Esophagus squamous epithelium (tissue), 5 donors: ENCODE measurements around the gene RTF2. TPM values are rescaled to one million over a fixed set of nuclear protein-coding genes. Genes with fewer than 3 reads are reported as not detected.

Source experiments
- DNase-seq: peaks from one replicate; lab custom pipeline; 2025; lab: John Stamatoyannopoulos, UW
- H3K27ac ChIP-seq, 4 donors: fragments of 200-600 bp; sonication (generic); one replicate each; pipeline ENCODE4 v1.5.1; 2016 to 2019; ENCODE audit warnings: mild to moderate bottlenecking in 1 of 4
- H3K27me3 ChIP-seq, 4 donors: fragments of 200-600 bp; sonication (generic); 1 replicate in 3 of 4; 2 replicates in 1 of 4; pipeline versions ENCODE4 v1.5.1 to v1.6.0; 2017 to 2021; ENCODE audit warnings: antibody characterized with exemption in 1 of 4
- H3K36me3 ChIP-seq, 3 donors: fragments of 200-600 bp; sonication (generic); one replicate each; pipeline ENCODE4 v1.5.1; 2016 to 2019
- H3K4me1 ChIP-seq, 3 donors: fragments of 200-600 bp; sonication (generic); one replicate each; pipeline ENCODE4 v1.5.1; 2017 to 2019
- H3K4me3 ChIP-seq, 4 donors: fragments of 200-600 bp; sonication (generic); 1 replicate in 3 of 4; 2 replicates in 1 of 4; pipeline ENCODE4 v1.5.1; 2016 to 2019; ENCODE audit warnings: mild to moderate bottlenecking in 2 of 4, moderate library complexity in 1 of 4
- H3K9me3 ChIP-seq, 3 donors: fragments of 200-600 bp; sonication (generic); one replicate each; pipeline ENCODE4 v1.5.1; 2016 to 2019
- POLR2A ChIP-seq, 4 donors: fragments of 450-650 bp; IDR thresholded peaks; one replicate each; pipeline ENCODE4 v1.6.1; 2017; ENCODE audit warnings: antibody characterized with exemption in 4 of 4, mild to moderate bottlenecking in 4 of 4, moderate library complexity in 3 of 4
- WGBS, 2 donors: methylation state at CpG; one replicate each; pipeline ENCODE4 v1.1.5; 2018; 5-methylcytosine and 5-hydroxymethylcytosine counted together
- intact Hi-C: fragments of 100-400 bp; cut with DNase I; formaldehyde crosslinking; loops from one replicate; pipeline ENCODE4 v1.15.0; 2022
- total RNA-seq, 4 donors: library from RNA; depleted of rRNA; stranded (reverse); fragments of >200 nt; gene quantifications; one replicate each; pipeline ENCODE4 v1.1.0, GENCODE V29; 2016
- TF ChIP-seq, protein P1 (sequence below), 6 experiments: fragments of 450-650 bp in 4 of 6; fragments of 200-600 bp in 2 of 6; sonication (generic) in 2 of 6; IDR thresholded peaks; one replicate each; pipeline ENCODE4 v1.5.1; 2016 to 2019; ENCODE audit warnings: antibody characterized with exemption in 6 of 6, mild to moderate bottlenecking in 4 of 6, moderate library complexity in 4 of 6
- donor health status: DM: yes; HTN: yes; CAD: no.

Gene RTF2
- total RNA-seq, 4 donors from 2014 or later = 40.3 to 53.6 (median 44.7) TPM

GRCh38 chr20:56422824-56423189 lies 45.6 kb upstream of the RTF2 start:
- intact Hi-C loops = no loop called here
- Histone ChIP-seq H3K27ac (peak overlapping the region in 1 of 4 donors; percentile 27), H3K4me3 (no peak overlapping the region), H3K9me3 (no peaks in the 10 kb centered on the region), H3K27me3 (no peaks in the 10 kb centered on the region), H3K4me1 (peaks cover 0 to 29% (median 0%) of the 10 kb centered on the region in 3 donors), H3K36me3 (no peaks in the 10 kb centered on the region)
- 53 to 63% methylated on average over 3 to 4 of the region's 4 CpGs for WGBS, 2 donors
- DNase-seq = no peak
- TF ChIP-seq, protein P1, sequence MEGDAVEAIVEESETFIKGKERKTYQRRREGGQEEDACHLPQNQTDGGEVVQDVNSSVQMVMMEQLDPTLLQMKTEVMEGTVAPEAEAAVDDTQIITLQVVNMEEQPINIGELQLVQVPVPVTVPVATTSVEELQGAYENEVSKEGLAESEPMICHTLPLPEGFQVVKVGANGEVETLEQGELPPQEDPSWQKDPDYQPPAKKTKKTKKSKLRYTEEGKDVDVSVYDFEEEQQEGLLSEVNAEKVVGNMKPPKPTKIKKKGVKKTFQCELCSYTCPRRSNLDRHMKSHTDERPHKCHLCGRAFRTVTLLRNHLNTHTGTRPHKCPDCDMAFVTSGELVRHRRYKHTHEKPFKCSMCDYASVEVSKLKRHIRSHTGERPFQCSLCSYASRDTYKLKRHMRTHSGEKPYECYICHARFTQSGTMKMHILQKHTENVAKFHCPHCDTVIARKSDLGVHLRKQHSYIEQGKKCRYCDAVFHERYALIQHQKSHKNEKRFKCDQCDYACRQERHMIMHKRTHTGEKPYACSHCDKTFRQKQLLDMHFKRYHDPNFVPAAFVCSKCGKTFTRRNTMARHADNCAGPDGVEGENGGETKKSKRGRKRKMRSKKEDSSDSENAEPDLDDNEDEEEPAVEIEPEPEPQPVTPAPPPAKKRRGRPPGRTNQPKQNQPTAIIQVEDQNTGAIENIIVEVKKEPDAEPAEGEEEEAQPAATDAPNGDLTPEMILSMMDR (IDR thresholded peaks at IDR 0.05) = no peak
- TF ChIP-seq POLR2A (IDR thresholded peaks at IDR 0.05) = no peak

DNA sequence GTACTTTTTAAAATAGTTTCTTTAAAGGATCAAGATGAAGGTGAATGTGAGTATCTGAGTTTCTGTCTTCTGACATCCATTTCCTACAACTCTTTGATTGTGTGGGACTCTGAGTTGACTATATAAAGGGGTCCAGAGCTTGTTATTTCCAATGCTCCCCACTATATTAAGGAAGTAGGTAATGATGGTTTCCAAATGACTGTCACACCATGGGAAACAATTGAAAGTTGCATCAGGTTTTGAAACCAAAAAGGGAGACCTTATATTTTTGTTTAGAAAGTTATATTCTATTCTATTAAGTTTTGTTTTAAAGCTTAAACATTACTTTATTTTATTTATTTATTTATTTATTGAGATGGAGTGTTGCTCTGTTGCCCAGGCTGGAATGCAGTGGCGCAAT lies 45.2 kb upstream of the RTF2 start:
- 90 to 100% methylated on average over 1 of the region's 1 CpG for WGBS, 2 donors
- Histone ChIP-seq H3K36me3 (no peaks in the 10 kb centered on the region), H3K4me1 (peaks cover 0 to 28% (median under 1%) of the 10 kb centered on the region in 3 donors), H3K9me3 (no peaks in the 10 kb centered on the region), H3K27ac (no peak overlapping the region), H3K27me3 (no peaks in the 10 kb centered on the region), H3K4me3 (no peak overlapping the region)
- DNase-seq = no peak
- intact Hi-C loops = no loop called here
- TF ChIP-seq, protein P1 (IDR thresholded peaks at IDR 0.05) = no peak
- no peak for TF ChIP-seq POLR2A (IDR thresholded peaks at IDR 0.05)

DNA sequence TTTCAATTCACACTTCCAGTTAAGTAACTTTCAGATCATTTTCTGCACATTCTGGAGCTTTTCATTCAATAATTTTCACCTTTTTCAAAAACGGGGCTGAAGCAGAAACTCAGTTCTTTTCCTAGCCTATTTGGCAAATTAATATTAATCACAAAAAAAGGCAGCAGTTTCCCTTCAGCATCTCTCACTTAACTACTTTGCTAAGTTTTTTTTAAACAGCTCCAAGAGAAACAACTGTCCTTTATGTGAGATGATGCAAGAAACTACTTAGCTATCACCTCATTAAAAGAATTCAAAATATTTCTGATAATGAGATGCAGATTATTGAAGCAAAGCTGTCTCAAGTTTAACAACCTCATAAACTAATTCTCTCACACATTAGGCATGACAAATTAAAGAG lies 44.5 kb upstream of the RTF2 start:
- 21 to 35% methylated on average over 1 of the region's 1 CpG for WGBS, 2 donors
- peaks cover 6 to 28% (median 7%) of the 10 kb centered on the region in 3 donors for H3K4me1 ChIP-seq
- DNase-seq = no peak
- H3K36me3 ChIP-seq = no peaks in the 10 kb centered on the region
- no peaks in the 10 kb centered on the region for H3K27me3 ChIP-seq
- intact Hi-C loops = no loop called here
- H3K9me3 ChIP-seq = no peaks in the 10 kb centered on the region
- H3K27ac ChIP-seq = no peak overlapping the region
- H3K4me3 ChIP-seq = no peak overlapping the region
- TF ChIP-seq, protein P1 (IDR thresholded peaks at IDR 0.05) = no peak
- TF ChIP-seq POLR2A (IDR thresholded peaks at IDR 0.05) = no peak

- TF ChIP-seq, protein P1 (IDR thresholded peaks at IDR 0.05) = no peak
- no peak for TF ChIP-seq POLR2A (IDR thresholded peaks at IDR 0.05)
- DNase-seq = no peak
- WGBS, 2 donors = 100% methylated on average over 1 of the region's 1 CpG; no CpG with 5 or more reads in 1 of the 2 donors
- Histone ChIP-seq H3K9me3 (no peaks in the 10 kb centered on the region), H3K36me3 (no peaks in the 10 kb centered on the region), H3K27me3 (no peaks in the 10 kb centered on the region), H3K4me1 (peaks cover 8 to 27% (median 15%) of the 10 kb centered on the region in 3 donors), H3K27ac (no peak overlapping the region), H3K4me3 (no peak overlapping the region)
- intact Hi-C loops = no loop called here
Measured at GRCh38 chr20:56424931-56425330, 43.5 kb upstream of the RTF2 start.

- no peak overlapping the region for H3K27ac ChIP-seq
- no peaks in the 10 kb centered on the region for H3K36me3 ChIP-seq
- no peak for TF ChIP-seq POLR2A (IDR thresholded peaks at IDR 0.05)
- TF ChIP-seq, protein P1 (IDR thresholded peaks at IDR 0.05) = no peak
- intact Hi-C loops = no loop called here
- WGBS, 2 donors = 85 to 91% methylated on average over 7 to 9 of the region's 9 CpGs
- H3K27me3 ChIP-seq = no peaks in the 10 kb centered on the region
- no peak for DNase-seq
- H3K4me1 ChIP-seq = peaks cover 8 to 27% (median 17%) of the 10 kb centered on the region in 3 donors
- H3K4me3 ChIP-seq = no peak overlapping the region
- no peaks in the 10 kb centered on the region for H3K9me3 ChIP-seq
Measured at GRCh38 chr20:56426026-56426425, 42.4 kb upstream of the RTF2 start.
